Measurements from ENCODE around the gene TES. TPM values are rescaled to one million over a fixed set of nuclear protein-coding genes. Genes with fewer than 3 reads are reported as not detected.

The TES gene
- polyA plus RNA-seq, 1 donor (not counting 4 experiments of a cell fraction or from before 2014, with no cell fraction given), result 187 TPM

- Histone ChIP-seq H3K9me1 (ENCODE audit: control insufficient read depth, extremely low read depth, insufficient read depth, low read length) (no peaks in the 10 kb centered on the region), H3K36me3 (ENCODE audit: control insufficient read depth in 2 of 2, extremely low read depth in 1 of 2, insufficient read depth in 2 of 2, low read length in 2 of 2) (no peaks in the 10 kb centered on the region), H3K27ac (ENCODE audit: control insufficient read depth, insufficient read depth, low read length) (no peak overlapping the region), H2AFZ (ENCODE audit: control insufficient read depth, low read length) (peak overlapping the region; percentile 25), H3K4me1 (ENCODE audit: control insufficient read depth, extremely low read depth, insufficient read depth, low read length) (peaks cover 12% of the 10 kb centered on the region), H3K79me2 (ENCODE audit: control insufficient read depth, insufficient read depth, low read length) (no peaks in the 10 kb centered on the region), H4K20me1 (ENCODE audit: control insufficient read depth, extremely low read depth, insufficient read depth, low read length) (no peaks in the 10 kb centered on the region), H3K27me3 (ENCODE audit: control insufficient read depth, extremely low read depth, insufficient read depth, low read length) (no peaks in the 10 kb centered on the region), H3K9me3 (ENCODE audit: control insufficient read depth, low read depth, low read length) (no peaks in the 10 kb centered on the region), H3K4me2 (ENCODE audit: control insufficient read depth, extremely low read depth, insufficient read depth, low read depth, low read length) (no peak overlapping the region), H3K4me3 (ENCODE audit: control insufficient read depth in 2 of 3, extremely low read depth in 1 of 3, insufficient read depth in 2 of 3, low read depth in 1 of 3, low read length in 3 of 3) (no peak overlapping the region), H3K9ac (ENCODE audit: control insufficient read depth, extremely low read depth, insufficient read depth, low read length) (no peak overlapping the region)
- DNase-seq (ENCODE audit: low read depth, low spot score) (no peak), FAIRE-seq (no peak)
- TF ChIP-seq EZH2 (IDR thresholded peaks at IDR 0.05; ENCODE audit: low read length), result no peak
- dilution Hi-C loops (cut with MboI; ENCODE audit: extremely low pct_ligation_motif_present, low sequenced_read_pairs), result no loop called here
Observed at GRCh38 chr7:116169060-116169459, 41.3 kb upstream of the TES start.

- H3K4me2 ChIP-seq (ENCODE audit: control insufficient read depth, extremely low read depth, insufficient read depth, low read depth, low read length), result no peak overlapping the region
- H3K4me1 ChIP-seq (ENCODE audit: control insufficient read depth, extremely low read depth, insufficient read depth, low read length), result peaks cover 12% of the 10 kb centered on the region
- H4K20me1 ChIP-seq (ENCODE audit: control insufficient read depth, extremely low read depth, insufficient read depth, low read length), result no peaks in the 10 kb centered on the region
- no peak overlapping the region for H3K4me3 ChIP-seq (ENCODE audit: control insufficient read depth in 2 of 3, extremely low read depth in 1 of 3, insufficient read depth in 2 of 3, low read depth in 1 of 3, low read length in 3 of 3)
- H3K27ac ChIP-seq (ENCODE audit: control insufficient read depth, insufficient read depth, low read length), result no peak overlapping the region
- FAIRE-seq (no peak), DNase-seq (ENCODE audit: low read depth, low spot score) (no peak)
- no peaks in the 10 kb centered on the region for H3K9me1 ChIP-seq (ENCODE audit: control insufficient read depth, extremely low read depth, insufficient read depth, low read length)
- no peak overlapping the region for H2AFZ ChIP-seq (ENCODE audit: control insufficient read depth, low read length)
- no peaks in the 10 kb centered on the region for H3K36me3 ChIP-seq (ENCODE audit: control insufficient read depth in 2 of 2, extremely low read depth in 1 of 2, insufficient read depth in 2 of 2, low read length in 2 of 2)
- TF ChIP-seq CTCF (optimal IDR thresholded peaks at IDR 0.05 in 1 of 3, IDR thresholded peaks at IDR 0.05 in 1 of 3, conservative IDR thresholded peaks at IDR 0.05 in 1 of 3; ENCODE audit: extremely low read depth in 1 of 3, insufficient read depth in 2 of 3, low read length in 3 of 3) (no peak), EZH2 (IDR thresholded peaks at IDR 0.05; ENCODE audit: low read length) (no peak)
- dilution Hi-C loops (cut with MboI; ENCODE audit: extremely low pct_ligation_motif_present, low sequenced_read_pairs), result no loop called here
- H3K79me2 ChIP-seq (ENCODE audit: control insufficient read depth, insufficient read depth, low read length), result no peaks in the 10 kb centered on the region
- H3K9ac ChIP-seq (ENCODE audit: control insufficient read depth, extremely low read depth, insufficient read depth, low read length), result no peak overlapping the region
- no peaks in the 10 kb centered on the region for H3K27me3 ChIP-seq (ENCODE audit: control insufficient read depth, extremely low read depth, insufficient read depth, low read length)
- no peaks in the 10 kb centered on the region for H3K9me3 ChIP-seq (ENCODE audit: control insufficient read depth, low read depth, low read length)
Observed at GRCh38 chr7:116170180-116170579, 40.2 kb upstream of the TES start.

GRCh38 chr7:116171094-116171493 is 39.2 kb upstream of the TES start:
- H3K36me3 ChIP-seq (ENCODE audit: control insufficient read depth in 2 of 2, extremely low read depth in 1 of 2, insufficient read depth in 2 of 2, low read length in 2 of 2), result no peaks in the 10 kb centered on the region
- H3K79me2 ChIP-seq (ENCODE audit: control insufficient read depth, insufficient read depth, low read length), result no peaks in the 10 kb centered on the region
- DNase-seq (ENCODE audit: low read depth, low spot score), result no peak
- no peaks in the 10 kb centered on the region for H3K9me1 ChIP-seq (ENCODE audit: control insufficient read depth, extremely low read depth, insufficient read depth, low read length)
- H3K9ac ChIP-seq (ENCODE audit: control insufficient read depth, extremely low read depth, insufficient read depth, low read length), result no peak overlapping the region
- H3K4me2 ChIP-seq (ENCODE audit: control insufficient read depth, extremely low read depth, insufficient read depth, low read depth, low read length), result no peak overlapping the region
- H3K4me1 ChIP-seq (ENCODE audit: control insufficient read depth, extremely low read depth, insufficient read depth, low read length), result peaks cover 12% of the 10 kb centered on the region
- dilution Hi-C loops (cut with MboI; ENCODE audit: extremely low pct_ligation_motif_present, low sequenced_read_pairs), result no loop called here
- TF ChIP-seq EZH2 (IDR thresholded peaks at IDR 0.05; ENCODE audit: low read length) (no peak), CTCF (optimal IDR thresholded peaks at IDR 0.05 in 1 of 3, IDR thresholded peaks at IDR 0.05 in 1 of 3, conservative IDR thresholded peaks at IDR 0.05 in 1 of 3; ENCODE audit: extremely low read depth in 1 of 3, insufficient read depth in 2 of 3, low read length in 3 of 3) (no peak)
- no peak overlapping the region for H3K27ac ChIP-seq (ENCODE audit: control insufficient read depth, insufficient read depth, low read length)
- H2AFZ ChIP-seq (ENCODE audit: control insufficient read depth, low read length), result no peak overlapping the region
- no peaks in the 10 kb centered on the region for H3K27me3 ChIP-seq (ENCODE audit: control insufficient read depth, extremely low read depth, insufficient read depth, low read length)
- no peak overlapping the region for H3K4me3 ChIP-seq (ENCODE audit: control insufficient read depth in 2 of 3, extremely low read depth in 1 of 3, insufficient read depth in 2 of 3, low read depth in 1 of 3, low read length in 3 of 3)
- no peaks in the 10 kb centered on the region for H3K9me3 ChIP-seq (ENCODE audit: control insufficient read depth, low read depth, low read length)
- H4K20me1 ChIP-seq (ENCODE audit: control insufficient read depth, extremely low read depth, insufficient read depth, low read length), result no peaks in the 10 kb centered on the region
- no peak for FAIRE-seq
